D721Med (cell line): ENCODE measurements around the gene C1QTNF9B.
"Not testable (repeated sequence)": the region's sequence is repeated elsewhere in the genome, so short reads cannot be mapped to it uniquely, and the experiment has no call there.

ENCODE experiments used
- DNase-seq: peaks from one replicate; pipeline ENCODE4 v3.0.0; 2011; ENCODE audit warnings: low spot score; ENCODE audit not compliant: insufficient read length
- FAIRE-seq: peaks from 2 replicates; lab custom pipeline; 2011; peaks lifted over from hg19 to GRCh38; lab: Jason Lieb, UNC
- TF ChIP-seq, protein P1 (sequence below): IDR thresholded peaks from 2 replicates; pipeline ENCODE4 v1.5.1; 2012; ENCODE audit warnings: mild to moderate bottlenecking, control low read depth; ENCODE audit not compliant: insufficient read depth; ENCODE audit errors: missing control alignments

Gene C1QTNF9B

DNA sequence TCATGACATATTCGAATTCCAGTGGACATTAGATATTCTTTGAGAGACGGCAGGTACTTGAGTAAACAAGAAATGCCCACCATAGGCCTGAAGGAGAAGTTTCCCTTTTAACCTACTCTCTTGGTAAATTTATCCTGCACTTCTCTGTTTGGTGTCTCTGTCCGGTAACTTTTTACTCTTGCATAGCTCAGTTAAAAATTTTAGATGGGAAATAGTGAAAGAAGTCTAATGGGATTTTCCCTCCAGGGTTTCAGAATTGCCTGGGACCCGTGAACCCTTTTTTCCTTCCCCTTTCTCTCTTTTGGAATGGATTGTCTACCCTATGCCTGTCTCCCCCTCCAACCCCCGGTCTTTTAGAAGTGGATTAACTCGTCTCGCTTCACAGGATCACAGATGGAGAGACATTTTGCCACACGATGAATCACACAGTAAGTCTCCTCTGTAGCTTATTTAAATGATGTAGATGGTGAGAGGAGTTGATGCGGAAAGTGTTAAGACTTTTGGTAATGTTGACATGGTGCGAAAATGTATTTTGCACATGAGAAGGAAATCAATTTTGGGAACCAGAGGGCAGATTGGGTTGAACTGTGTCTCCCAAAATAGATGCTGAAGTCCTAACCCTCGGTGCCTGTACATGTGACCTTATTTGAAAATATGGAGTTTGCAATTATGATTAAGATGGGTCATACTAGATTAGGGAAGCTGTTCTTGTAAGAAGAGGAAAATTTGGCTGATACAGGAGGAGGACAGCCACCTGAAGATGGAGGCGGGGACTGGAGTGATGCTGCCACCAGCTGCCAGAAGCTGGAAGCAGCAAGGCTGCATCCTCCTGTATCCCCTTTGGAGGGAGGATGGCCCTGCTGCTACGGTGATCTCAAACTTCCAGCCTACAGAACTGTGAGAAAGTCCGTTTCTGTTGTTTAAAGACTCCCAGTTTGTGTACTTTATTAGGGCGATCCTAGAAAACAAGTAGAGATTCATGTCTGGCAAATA, 7.4 kb downstream of the C1QTNF9B start:
- FAIRE-seq (no peak), DNase-seq (no peak)

DNA sequence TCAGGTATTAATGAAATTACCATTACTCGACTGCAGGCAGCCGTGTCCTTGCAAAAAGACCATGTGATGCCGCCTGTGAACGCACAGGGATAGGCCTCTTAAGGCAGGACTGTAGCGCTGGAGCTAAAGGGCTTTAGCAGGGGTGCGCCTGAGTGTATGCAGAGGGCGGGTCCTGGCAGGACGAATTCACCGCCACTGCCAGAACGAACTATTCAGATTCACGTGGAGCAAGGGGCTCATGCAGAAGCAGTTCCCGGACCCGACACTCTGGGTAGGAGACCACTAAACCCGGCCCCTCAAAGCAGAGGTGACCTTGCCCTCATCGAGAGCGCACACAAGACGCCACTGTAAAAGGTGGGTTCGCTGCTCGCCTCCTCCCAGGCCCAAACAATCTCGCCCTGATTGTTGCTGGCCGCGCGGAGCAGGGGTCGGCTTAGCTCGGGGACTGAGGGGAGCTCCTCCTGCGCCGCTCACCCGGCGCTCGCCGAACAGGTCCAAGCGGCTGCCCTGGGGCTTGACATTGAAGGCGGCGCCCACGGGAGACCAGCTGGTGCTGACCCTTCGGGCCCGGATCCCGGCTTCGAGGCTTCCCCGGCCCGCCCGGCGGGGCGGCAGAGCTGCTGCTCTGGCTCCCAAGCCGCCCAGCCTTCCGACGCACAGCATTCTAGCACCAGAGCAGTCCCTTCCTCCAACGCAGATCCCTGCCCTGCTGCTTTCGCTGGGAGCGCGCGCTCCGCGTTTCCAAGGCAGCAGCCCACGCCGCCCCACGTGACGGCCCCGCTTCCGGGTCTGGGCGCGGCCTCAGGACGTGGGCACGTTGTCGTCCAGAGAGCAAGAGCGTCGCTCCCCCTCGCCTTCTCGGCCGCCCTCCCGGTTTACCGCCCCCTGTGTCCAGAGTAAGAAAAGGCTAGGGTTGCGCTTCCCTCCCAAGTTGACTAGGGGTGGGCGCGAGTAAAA, 8.4 kb downstream of the C1QTNF9B start, which contains the start of gene MIPEP:
Gene MIPEP (minus strand): TSS at position 743 of the 957 bp plus-strand sequence. CDS start 80 bp downstream, at position 663.
- TF ChIP-seq, protein P1, sequence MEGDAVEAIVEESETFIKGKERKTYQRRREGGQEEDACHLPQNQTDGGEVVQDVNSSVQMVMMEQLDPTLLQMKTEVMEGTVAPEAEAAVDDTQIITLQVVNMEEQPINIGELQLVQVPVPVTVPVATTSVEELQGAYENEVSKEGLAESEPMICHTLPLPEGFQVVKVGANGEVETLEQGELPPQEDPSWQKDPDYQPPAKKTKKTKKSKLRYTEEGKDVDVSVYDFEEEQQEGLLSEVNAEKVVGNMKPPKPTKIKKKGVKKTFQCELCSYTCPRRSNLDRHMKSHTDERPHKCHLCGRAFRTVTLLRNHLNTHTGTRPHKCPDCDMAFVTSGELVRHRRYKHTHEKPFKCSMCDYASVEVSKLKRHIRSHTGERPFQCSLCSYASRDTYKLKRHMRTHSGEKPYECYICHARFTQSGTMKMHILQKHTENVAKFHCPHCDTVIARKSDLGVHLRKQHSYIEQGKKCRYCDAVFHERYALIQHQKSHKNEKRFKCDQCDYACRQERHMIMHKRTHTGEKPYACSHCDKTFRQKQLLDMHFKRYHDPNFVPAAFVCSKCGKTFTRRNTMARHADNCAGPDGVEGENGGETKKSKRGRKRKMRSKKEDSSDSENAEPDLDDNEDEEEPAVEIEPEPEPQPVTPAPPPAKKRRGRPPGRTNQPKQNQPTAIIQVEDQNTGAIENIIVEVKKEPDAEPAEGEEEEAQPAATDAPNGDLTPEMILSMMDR, result peak; percentile 88
- FAIRE-seq (no peak), DNase-seq (peak; percentile 61)

More for the DNA sequence above, 7.4 kb downstream of the C1QTNF9B start:
- TF ChIP-seq, protein P1, result peak; percentile 18

DNA sequence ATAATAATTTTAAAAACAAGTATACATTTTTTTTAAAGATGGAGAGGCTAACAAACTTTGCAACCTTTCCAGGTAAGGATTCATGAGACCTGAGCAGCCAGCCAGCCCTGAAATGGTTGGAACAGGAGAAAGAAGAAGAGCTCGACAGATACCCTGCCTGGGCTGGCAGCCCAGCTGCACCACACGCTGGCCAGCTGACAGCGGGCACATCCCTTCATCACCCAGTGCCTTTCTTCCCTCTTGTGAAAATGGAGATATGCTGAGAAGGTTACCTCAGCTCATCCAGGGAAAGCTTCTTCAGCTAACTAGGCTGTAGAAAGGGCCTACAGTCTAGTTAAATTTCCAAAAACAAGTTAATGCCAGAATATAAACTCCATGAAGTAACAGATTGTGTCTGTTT, 12.9 kb downstream of the C1QTNF9B start:
- FAIRE-seq, DNase-seq: not testable (repeated sequence)

DNA sequence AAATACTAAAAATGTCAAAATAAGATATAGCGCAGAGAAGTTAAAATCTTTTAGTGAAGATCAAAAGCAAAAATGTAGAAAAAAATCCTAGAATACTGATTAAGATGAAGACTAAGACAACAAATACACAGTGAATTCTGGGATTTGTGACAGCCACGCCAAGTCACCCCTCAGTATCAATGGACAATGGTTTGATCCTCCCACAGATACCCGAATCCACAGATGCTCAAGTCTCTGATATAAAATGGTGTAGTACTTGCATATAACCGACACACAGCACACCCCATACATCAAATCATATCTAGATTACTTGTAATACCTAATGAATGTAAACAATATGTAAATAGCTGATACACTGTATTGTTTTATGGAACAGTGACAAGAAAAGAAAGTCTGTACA, 14.0 kb downstream of the C1QTNF9B start:
- no peak for DNase-seq
- no peak for FAIRE-seq
- TF ChIP-seq, protein P1, result no peak

DNA sequence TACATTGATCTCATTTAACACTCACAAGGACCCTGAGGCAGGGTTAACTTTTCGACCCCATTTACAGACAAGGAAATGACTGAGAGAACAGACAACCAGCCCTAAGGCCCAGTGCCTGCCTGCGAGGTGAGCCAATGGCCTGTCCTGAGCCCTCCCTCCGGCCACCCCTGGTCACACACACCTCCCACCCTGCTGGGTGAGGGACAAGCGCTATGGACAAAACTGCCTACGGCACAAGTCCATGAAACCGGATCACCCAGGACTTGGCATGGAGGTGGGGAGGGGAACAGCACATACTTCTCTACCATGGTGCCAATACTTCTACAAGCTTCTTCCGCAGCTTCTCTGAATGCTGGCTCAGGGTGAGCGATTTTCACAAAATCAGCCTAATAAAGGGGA, 15.9 kb downstream of the C1QTNF9B start:
- not testable (repeated sequence) for DNase-seq, FAIRE-seq

DNA sequence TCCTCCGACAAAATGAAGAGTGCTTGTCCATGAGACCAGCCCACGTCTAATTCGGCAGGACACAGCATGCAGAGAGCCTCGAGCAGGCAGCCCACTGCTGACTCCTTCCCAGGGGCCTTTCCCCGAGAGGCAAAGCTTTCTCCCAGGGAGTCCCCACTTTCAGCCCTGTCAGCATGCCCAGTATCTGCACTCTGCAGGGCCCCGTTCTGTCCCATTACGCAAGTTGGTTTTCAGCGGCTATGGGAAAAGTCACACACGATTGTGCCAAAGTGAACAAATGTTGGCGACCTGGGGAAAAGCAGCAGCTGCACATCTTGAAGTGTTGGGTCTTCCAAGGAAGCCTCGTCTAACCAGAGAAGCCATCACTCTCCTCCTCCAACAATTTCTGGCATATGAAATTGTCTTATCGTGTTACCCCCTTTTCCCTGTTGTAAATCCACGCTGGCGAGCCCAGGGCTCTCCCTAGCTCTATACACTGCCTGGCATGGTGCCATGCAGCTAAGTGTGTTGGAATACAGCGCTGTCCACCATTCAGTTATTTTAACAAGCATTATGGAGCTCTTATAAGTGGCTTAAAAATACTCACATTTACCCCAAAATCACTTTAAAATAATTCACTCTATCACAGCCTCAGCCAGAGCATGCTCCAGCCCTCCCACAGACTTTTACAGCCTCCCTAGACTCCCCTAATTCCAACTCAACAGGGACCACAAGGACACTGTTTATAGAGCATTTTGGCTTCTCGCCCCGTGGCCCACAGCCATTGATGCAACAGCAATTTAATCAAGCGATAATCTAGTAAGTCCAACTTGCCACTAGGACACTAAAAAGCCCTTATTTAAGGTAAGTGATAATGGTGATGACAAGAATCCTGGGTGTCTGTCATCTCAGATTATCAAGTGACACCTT, 16.6 kb downstream of the C1QTNF9B start:
- not testable (repeated sequence) for FAIRE-seq

DNA sequence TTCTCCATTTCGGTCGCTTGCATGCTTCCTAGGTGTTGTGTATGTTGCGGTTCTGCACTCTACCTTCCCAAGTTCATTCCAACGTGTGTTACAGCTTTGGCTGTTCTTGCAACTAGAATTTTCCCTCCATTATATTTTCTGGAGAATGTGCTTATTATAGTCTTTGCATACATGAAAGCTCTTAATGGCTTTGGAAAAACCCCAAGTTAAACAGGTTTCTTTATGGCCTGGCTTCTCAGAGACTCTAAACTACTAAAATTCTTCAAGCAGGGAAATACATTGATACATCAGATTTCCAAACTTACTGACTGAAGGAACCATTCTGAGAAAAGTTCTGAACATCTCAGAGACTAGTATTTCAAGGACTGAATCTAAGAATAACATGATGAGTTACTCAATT, 20.0 kb downstream of the C1QTNF9B start:
- TF ChIP-seq, protein P1, result no peak
- FAIRE-seq (no peak), DNase-seq (no peak)

More for the DNA sequence above, 16.6 kb downstream of the C1QTNF9B start:
- not testable (repeated sequence) for DNase-seq
